KMS-11 (cell line): ENCODE measurements around the gene ESYT1.
"Not testable (repeated sequence)": the region's sequence is repeated elsewhere in the genome, so short reads cannot be mapped to it uniquely, and the experiment has no call there.

ENCODE experiments used
- H2AFZ ChIP-seq: fragments of 200-600 bp; sonication (generic); 2 replicates; pipeline ENCODE4 v1.6.1; 2016; ENCODE audit warnings: antibody characterized with exemption, mixed run types, low read depth
- H3K27ac ChIP-seq: fragments of 200-600 bp; sonication (generic); 2 replicates; pipeline ENCODE4 v1.6.1; 2016; ENCODE audit warnings: mild to moderate bottlenecking, mixed run types
- H3K27me3 ChIP-seq: fragments of 200-600 bp; sonication (generic); 2 replicates; pipeline ENCODE4 v1.6.1; 2017; ENCODE audit warnings: mild to moderate bottlenecking, low read depth, mixed run types, moderate library complexity; ENCODE audit not compliant: insufficient read depth
- H3K36me3 ChIP-seq: fragments of 200-600 bp; sonication (generic); 2 replicates; pipeline ENCODE4 v1.6.1; 2017; ENCODE audit warnings: mild to moderate bottlenecking, mixed run types; ENCODE audit not compliant: insufficient read depth
- H3K4me1 ChIP-seq: fragments of 200-600 bp; sonication (generic); 2 replicates; pipeline ENCODE4 v1.6.1; 2016; ENCODE audit warnings: mild to moderate bottlenecking, low read depth, mixed run types; ENCODE audit not compliant: poor library complexity, severe bottlenecking
- H3K4me2 ChIP-seq: fragments of 200-600 bp; sonication (generic); 2 replicates; pipeline ENCODE4 v1.7.0; 2016; ENCODE audit warnings: mild to moderate bottlenecking, mixed run types
- H3K4me3 ChIP-seq: fragments of 200-600 bp; sonication (generic); IDR thresholded peaks from 2 replicates; pipeline ENCODE4 v1.6.1; 2017; ENCODE audit warnings: low read depth, low read length, mixed read lengths; ENCODE audit not compliant: insufficient read depth
- H3K79me2 ChIP-seq: fragments of 200-600 bp; sonication (generic); 2 replicates; pipeline ENCODE4 v1.6.1; 2016; ENCODE audit warnings: low read depth, mixed run types; ENCODE audit not compliant: insufficient read depth
- H3K9ac ChIP-seq: fragments of 200-600 bp; sonication (generic); 2 replicates; pipeline ENCODE4 v1.6.1; 2016; ENCODE audit warnings: mild to moderate bottlenecking, mixed run types
- H4K20me1 ChIP-seq: fragments of 200-600 bp; sonication (generic); 2 replicates; pipeline ENCODE4 v1.6.1; 2016; ENCODE audit warnings: mild to moderate bottlenecking, mixed run types; ENCODE audit not compliant: insufficient read depth
- TF ChIP-seq, protein P1 (sequence below): fragments of 200-600 bp; sonication (generic); conservative IDR thresholded peaks from 2 replicates; pipeline ENCODE4 v1.6.1; 2017; ENCODE audit warnings: low read depth, mild to moderate bottlenecking, antibody characterized with exemption, low read length, moderate library complexity, mixed read lengths

Gene ESYT1

DNA sequence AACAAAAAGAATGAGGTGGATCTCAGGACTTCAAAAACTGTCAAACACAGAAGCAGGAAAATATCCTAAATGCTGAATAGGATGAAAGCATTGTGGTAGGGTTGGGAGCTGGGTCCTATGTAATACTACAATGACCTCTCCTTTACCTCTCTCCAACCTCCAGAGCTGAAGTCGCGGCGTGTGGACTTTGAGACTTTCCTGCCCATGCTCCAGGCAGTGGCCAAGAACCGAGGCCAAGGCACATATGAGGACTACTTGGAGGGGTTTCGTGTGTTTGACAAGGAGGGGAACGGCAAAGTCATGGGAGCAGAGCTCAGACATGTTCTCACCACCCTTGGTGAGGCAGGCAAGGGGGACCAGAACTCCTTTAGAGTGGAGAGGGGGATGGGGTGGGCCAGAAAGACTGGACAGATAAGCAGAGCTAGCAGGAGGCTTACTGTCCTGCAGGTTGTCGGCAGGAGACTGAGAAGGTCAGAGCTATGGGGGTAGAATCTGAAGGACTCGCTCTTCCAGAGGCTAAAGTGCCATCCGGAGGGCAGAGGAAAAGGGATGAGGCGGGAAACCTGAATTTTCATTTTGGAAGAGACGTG is 27.3 kb downstream of the ESYT1 start:
- Histone ChIP-seq H3K4me1 (peaks cover 56% of the 10 kb centered on the region), H3K36me3 (peaks cover 8% of the 10 kb centered on the region; the same call in 1 of the 2 replicates), H2AFZ (no peak overlapping the region), H3K79me2 (peaks cover 23% of the 10 kb centered on the region), H3K4me3 (no peak overlapping the region), H3K27ac (no peak overlapping the region), H4K20me1 (no peaks in the 10 kb centered on the region), H3K27me3 (no peaks in the 10 kb centered on the region), H3K4me2 (no peak overlapping the region), H3K9ac (no peak overlapping the region)
- TF ChIP-seq, protein P1, sequence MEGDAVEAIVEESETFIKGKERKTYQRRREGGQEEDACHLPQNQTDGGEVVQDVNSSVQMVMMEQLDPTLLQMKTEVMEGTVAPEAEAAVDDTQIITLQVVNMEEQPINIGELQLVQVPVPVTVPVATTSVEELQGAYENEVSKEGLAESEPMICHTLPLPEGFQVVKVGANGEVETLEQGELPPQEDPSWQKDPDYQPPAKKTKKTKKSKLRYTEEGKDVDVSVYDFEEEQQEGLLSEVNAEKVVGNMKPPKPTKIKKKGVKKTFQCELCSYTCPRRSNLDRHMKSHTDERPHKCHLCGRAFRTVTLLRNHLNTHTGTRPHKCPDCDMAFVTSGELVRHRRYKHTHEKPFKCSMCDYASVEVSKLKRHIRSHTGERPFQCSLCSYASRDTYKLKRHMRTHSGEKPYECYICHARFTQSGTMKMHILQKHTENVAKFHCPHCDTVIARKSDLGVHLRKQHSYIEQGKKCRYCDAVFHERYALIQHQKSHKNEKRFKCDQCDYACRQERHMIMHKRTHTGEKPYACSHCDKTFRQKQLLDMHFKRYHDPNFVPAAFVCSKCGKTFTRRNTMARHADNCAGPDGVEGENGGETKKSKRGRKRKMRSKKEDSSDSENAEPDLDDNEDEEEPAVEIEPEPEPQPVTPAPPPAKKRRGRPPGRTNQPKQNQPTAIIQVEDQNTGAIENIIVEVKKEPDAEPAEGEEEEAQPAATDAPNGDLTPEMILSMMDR: no peak

DNA sequence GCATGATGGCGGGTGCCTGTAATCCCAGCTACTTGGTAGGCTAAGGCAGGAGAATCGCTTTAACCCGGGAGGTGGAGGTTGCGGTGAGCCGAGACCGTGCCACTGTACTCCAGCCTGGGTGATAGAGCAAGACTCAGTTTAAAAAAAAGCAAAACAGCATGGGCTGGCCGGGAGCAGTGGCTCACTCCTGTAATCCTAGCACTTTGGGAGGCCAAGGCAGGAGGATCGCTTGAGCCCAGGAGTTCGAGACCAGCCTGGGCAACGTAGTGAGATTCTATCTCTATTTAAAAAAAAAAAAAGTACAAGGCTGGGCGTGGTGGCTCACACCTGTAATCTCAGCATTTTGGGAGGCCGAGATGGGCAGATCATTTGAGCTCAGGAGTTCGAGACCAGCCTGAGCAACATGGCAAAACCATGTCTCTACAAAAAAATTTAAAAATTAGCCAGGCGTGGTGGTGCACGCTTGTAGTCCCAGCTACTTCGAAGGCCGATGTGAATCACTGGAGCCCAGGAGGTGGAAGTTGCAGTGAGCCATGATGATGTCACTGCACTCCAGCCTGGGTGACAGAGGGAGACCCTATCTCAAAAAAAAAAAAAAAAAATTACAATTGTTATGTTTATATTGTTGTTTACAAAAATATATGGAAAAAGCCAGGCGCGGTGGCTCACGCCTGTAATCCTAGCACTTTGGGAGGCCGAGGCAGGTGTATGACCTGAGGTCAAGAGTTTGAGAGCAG is 28.6 kb downstream of the ESYT1 start:
- peak overlapping the region; percentile 66; the same call in 1 of the 2 replicates for H3K27ac ChIP-seq
- peaks cover 35% of the 10 kb centered on the region for H3K79me2 ChIP-seq
- H3K9ac ChIP-seq, H3K4me3 ChIP-seq, H3K27me3 ChIP-seq, H4K20me1 ChIP-seq, H2AFZ ChIP-seq: not testable (repeated sequence)
- peak overlapping the region; percentile 86 for H3K4me2 ChIP-seq
- H3K4me1 ChIP-seq: peaks cover 54% of the 10 kb centered on the region
- H3K36me3 ChIP-seq: peaks cover 14% of the 10 kb centered on the region; the same call in 1 of the 2 replicates

DNA sequence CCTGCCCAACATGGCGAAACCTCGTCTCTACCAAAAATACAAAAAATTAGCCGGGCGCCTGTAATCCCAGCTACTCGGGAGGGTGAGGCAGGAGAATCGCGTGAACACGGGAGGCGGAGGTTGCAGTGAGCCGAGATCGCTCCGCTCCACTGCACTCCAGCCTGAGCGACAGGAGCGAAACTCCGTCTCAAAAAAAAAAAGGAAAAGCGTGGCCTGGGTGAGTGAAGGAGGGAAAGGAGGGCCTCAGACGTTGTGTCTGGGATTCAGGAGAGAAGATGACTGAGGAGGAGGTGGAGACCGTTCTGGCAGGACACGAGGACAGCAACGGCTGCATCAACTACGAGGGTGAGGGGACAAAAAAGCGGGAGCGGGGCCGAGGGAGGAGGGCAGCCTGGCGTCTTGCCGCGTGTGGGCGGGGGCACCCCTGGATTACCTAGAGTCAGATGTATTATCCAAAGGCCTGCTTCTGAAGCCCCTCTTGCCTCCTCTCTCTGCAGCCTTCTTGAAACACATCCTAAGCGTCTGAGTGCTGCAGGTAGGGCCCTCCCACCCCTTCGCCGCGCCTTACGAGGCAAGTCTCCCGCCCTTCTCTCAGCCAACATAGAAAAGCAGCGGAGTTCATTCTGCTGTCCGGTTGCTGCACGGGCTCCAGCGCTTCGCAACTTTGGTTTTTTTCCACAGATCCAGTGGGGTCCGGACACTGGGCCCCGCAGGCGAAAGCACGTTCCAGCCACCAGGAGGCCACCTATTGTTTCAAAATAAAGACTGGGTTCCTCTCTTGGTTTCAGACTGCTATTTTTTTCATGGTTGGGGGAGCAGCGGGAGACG is 29.3 kb downstream of the ESYT1 start:
- Histone ChIP-seq H4K20me1 (no peaks in the 10 kb centered on the region), H3K4me2 (peak overlapping the region; percentile 86), H3K9ac (peak overlapping the region; percentile 82), H2AFZ (peak overlapping the region; percentile 48), H3K27me3 (no peaks in the 10 kb centered on the region), H3K79me2 (peaks cover 35% of the 10 kb centered on the region), H3K36me3 (peaks cover 22% of the 10 kb centered on the region; the same call in 1 of the 2 replicates), H3K4me1 (peaks cover 54% of the 10 kb centered on the region), H3K27ac (peak overlapping the region; percentile 66), H3K4me3 (no peak overlapping the region)
- TF ChIP-seq, protein P1: peak; percentile 88

DNA sequence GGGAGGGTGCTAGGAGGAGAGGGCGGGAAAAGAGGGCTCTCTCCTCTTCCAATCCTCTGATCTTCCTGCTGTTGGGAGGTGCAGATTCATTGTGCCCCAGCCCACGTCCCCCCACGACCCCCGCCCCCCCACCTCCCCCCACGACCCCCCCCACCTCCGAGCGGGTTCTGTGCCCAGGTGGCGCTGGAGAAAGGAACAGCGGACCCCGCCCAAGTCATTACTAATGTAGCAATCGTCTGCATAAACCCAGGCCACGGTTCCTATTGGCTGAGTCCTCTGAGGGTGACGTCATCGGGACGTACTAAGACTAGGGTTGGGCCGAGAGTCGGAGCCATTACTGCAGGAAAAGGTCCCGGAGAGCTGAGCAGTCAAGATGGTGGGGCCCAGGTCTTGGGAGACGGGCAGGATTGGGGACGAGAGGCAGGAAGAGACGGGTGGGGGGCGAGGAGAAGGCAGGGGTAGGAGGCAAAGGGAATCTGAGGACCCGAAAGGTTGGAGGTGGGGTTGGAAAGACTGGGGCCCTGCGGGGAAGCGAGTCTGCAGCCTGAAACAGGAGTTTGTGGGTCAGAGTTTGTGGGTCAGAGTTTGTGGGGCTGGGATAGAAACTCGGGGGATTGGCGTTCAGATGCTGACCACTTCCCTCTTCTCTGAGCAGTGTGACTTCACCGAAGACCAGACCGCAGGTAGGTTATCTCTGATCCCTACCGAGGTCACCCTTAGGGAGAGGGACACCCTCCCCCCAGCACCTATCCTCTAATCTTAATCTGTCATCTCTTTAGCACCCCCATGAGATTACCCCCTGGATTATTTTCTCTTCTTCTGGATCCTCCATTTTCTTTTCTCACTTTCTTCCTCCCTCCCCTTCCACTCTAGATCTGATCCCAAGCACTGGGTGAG is 30.2 kb downstream of the ESYT1 start, which contains the start of gene MYL6:
Gene MYL6, plus strand, starts transcription at position 331 of the 897 bp plus-strand sequence. Its CDS starts 43 bp downstream, at position 374.
- Histone ChIP-seq H3K79me2 (peaks cover 35% of the 10 kb centered on the region), H3K4me3 (peak within 1 kb of the TSS; percentile 92), H3K9ac (peak within 1 kb of the TSS; percentile 82), H3K36me3 (peaks cover 29% of the 10 kb centered on the region; the same call in 1 of the 2 replicates), H3K27me3 (no peaks in the 10 kb centered on the region), H3K4me1 (peaks cover 47% of the 10 kb centered on the region), H2AFZ (peak within 1 kb of the TSS; percentile 48), H3K27ac (peak within 1 kb of the TSS; percentile 69), H4K20me1 (no peaks in the 10 kb centered on the region), H3K4me2 (peak within 1 kb of the TSS; percentile 97)
- TF ChIP-seq, protein P1: peak; percentile 32; the same call in 1 of the 2 replicates
